ENCODE results near the gene PHOSPHO2.
"Not testable (repeated sequence)": the region's sequence is repeated elsewhere in the genome, so short reads cannot be mapped to it uniquely, and the experiment has no call there.

The PHOSPHO2 gene

DNA sequence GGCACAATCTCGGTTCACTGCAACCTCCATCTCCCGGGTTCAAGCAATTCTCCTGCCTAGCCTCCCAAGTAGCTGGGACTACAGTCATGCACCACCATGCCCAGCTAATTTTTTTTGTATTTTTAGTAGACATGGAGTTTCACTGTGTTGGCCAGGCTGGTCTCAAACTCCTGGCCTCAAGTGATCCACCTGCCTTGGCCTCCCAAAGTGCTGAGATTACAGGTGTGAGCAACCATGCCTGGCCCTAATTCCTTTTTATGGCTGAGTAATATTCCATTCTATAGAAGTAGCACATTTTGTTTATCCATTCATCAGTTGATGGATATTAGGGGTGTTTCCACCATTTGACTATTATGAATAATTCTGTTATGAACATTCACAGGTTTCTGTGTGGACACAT, 9.6 kb upstream of the PHOSPHO2 start:
- DNase-seq, result not testable (repeated sequence)

GRCh38 chr2:169686825-169687224, 7.4 kb upstream of the PHOSPHO2 start:
- not testable (repeated sequence) for DNase-seq

DNA sequence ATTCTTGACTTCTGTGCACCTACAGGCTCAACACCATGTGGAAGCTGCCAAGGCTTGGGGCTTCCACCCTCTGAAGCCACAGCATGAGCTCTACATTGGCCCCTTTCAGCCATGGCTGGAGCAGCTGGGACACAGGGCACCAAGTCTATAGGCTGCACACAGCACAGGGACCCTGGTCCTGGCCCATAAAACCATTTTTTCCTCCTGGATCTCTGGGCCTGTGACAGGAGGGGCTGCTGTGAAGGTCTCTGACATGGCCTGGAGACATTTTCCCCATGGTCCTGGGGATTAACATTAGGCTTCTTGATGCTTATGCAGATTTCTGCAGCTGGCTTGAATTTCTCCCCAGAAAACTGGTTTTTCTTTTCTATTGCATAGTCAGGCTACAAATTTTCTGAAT, 6.3 kb upstream of the PHOSPHO2 start:
- DNase-seq, result not testable (repeated sequence)

DNA sequence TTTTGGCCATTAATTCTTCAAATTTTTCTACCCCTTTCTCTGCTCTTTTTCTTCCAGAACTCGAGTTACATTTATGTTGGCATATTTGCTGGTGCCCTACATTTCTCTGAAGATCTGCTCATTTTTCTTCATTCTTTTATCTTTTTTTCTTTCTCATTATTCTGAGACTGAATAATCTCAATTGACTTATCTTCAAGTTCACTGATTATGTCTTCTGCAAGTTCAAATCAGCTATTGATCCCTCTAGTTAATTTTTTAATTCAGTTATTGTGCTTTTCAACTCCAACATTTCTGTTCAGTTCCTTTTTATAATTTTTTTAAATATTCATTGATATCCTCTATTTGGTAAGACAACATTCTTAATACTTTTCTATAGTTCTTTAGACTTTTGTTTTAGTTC, 3.3 kb upstream of the PHOSPHO2 start:
- DNase-seq, result no peak

- no peak for DNase-seq
Measured at GRCh38 chr2:169692718-169693117, 1.6 kb upstream of the PHOSPHO2 start.

DNA sequence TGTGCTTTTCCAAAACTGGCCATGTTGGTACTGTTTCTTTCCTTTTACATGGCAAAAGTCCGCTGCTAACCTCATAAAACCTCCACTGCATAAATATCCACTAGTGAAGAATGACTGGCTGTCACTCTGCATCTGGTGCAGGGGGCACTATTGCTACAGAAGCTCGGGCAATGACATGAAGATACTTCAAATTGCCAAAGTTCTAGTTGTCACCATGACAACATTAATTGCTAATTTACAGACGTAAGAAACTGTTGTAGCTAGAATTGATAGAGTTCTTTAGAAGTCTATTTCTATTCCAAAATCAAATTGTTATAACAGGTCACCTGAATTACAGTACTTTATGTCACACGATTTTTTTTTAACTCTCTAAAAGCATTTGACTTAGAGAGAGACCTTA, 909 bp upstream of the PHOSPHO2 start:
- DNase-seq, result peak; percentile 24

DNA sequence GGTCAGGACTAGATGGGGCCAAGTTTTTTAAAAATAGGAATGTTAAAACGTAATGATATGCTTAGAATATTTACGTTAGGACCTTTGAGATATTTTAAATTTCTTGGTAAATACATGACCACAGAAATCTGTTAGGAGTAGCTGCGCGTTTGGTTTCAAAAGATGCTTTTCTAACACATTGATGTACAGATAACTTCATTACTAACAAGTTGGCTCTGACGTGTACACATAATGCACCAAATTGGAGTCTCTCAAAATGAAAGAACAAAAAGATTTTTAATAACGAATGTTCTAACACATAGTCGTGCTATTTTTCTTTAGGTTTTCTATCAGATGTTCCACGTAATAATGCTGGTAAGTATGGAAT, 608 bp downstream of the PHOSPHO2 start:
- no peak for DNase-seq

GRCh38 chr2:169696381-169696780, 2.1 kb downstream of the PHOSPHO2 start:
- no peak for DNase-seq

DNA sequence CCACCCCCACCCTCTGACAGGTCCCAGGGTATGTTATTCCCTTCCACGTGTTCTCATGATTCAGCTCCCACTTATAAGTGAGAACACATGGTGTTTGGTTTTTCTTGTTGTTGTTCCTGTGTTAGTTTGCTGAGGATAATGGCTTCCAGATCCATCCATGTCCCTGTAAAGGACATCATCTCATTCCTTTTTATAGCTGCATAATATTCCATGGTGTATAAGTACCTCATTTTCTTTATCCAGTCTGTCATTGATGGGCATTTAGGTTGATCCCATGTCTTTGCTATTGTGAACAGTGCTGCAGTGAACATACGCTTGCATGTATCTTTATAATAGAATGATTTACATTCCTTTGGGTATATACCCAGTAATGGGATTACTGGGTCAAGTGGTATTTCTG, 4.9 kb downstream of the PHOSPHO2 start:
- DNase-seq, result not testable (repeated sequence)

- DNase-seq, result no peak
Measured at GRCh38 chr2:169702996-169703395, 8.7 kb downstream of the PHOSPHO2 start.

GRCh38 chr2:169704160-169704708, 10.0 kb downstream of the PHOSPHO2 start:
- no peak for DNase-seq

DNA sequence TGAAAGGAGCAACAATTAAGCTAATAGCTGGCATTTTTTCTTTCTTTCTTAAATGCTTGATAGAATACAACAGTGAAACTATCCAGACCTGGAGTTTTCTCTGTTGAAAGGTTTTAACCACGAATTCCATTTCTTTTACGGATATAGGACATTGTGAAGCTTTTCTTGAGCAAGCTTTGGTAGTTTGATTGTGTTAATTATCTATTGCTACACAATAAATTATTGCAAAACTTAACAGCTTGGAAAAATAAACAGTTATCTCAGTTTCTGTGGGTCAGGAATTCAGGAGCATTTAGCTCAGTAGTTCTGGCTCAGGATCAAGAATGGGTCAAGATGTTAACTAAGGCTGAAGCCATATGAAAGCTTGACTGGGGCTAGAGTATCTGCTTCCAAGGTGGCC, 11.7 kb downstream of the PHOSPHO2 start:
- no peak for DNase-seq

DNA sequence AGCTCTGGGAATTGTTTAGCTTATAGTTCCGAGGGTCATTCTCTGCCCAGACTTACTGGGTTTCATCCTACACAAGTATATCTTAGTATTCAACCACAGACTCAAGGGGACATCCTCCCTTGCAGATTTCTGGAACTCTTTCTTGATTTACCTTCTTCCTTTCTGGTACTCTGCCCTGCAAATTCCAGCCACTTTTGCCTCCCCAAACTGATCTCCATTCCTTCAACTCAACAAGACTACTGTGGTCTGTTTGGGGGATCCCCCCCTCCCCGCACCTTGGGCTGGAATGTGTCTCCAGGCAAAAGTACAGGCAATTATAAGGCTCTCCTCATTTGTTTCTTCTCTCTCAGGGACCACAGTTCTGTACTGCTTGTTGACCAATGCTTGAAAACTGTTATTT, 13.4 kb downstream of the PHOSPHO2 start:
- DNase-seq, result no peak

- DNase-seq, result no peak
Measured at GRCh38 chr2:169709331-169709730, 15.1 kb downstream of the PHOSPHO2 start.

DNA sequence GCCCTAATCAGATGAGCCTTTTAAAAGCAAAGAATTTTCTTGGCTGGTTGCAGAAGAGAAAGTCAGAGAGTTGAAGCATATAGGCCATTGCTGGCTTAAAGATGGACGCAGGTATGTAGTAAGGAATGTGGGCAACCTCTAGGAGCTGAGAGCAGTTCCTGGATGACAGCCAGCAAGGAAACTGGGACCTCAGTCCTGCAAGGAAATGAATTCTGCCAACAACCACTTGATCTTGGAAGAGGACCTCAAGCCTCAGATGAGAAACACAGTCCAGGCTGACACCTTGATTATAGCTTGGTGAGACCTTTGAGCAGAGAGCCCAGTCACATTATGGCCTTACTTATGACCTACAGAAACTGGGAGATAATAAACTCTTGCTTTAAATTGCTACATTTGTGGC, 15.7 kb downstream of the PHOSPHO2 start:
- no peak for DNase-seq

- DNase-seq, result no peak
Measured at GRCh38 chr2:169711751-169712509, 17.7 kb downstream of the PHOSPHO2 start.

- DNase-seq, result no peak
Measured at GRCh38 chr2:169712791-169713227, 18.5 kb downstream of the PHOSPHO2 start.

DNA sequence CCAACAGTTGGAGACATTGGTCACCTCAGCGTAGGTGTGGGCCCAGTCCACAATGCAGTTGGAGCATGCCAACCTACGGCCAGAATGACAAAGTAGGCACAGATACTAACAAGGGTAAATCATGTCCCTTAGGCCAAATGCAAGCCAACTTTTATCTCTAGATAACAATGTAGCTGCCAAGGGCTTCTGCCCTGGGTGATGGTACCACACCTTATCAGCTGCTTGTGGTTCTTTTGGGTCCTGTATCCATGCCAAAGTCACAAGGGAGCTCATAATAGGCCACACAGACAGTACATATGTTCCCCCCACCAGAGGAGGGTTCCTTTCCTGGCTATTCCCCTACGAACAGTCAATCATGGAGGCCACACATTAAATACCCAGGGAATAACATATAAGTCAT, 19.1 kb downstream of the PHOSPHO2 start:
- DNase-seq, result no peak

DNA sequence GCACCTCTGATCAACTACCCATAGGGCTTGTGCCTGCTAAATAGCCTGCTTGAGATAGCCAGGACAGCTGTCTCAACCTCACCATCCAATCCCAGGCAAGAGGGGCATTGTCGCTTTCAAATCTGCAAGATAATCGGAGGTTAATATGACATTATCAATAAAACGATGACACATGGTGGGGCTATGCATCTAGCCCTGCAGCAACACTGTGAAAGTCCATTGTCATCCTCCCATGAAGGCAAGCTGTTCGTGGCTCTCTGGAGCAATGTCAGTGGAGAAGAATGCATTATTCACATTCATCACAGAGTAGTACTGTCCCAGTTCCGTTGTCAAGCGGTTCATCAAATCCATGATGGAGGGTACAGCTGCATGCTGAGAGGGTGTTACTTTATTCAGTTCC, 20.4 kb downstream of the PHOSPHO2 start:
- no peak for DNase-seq

DNA sequence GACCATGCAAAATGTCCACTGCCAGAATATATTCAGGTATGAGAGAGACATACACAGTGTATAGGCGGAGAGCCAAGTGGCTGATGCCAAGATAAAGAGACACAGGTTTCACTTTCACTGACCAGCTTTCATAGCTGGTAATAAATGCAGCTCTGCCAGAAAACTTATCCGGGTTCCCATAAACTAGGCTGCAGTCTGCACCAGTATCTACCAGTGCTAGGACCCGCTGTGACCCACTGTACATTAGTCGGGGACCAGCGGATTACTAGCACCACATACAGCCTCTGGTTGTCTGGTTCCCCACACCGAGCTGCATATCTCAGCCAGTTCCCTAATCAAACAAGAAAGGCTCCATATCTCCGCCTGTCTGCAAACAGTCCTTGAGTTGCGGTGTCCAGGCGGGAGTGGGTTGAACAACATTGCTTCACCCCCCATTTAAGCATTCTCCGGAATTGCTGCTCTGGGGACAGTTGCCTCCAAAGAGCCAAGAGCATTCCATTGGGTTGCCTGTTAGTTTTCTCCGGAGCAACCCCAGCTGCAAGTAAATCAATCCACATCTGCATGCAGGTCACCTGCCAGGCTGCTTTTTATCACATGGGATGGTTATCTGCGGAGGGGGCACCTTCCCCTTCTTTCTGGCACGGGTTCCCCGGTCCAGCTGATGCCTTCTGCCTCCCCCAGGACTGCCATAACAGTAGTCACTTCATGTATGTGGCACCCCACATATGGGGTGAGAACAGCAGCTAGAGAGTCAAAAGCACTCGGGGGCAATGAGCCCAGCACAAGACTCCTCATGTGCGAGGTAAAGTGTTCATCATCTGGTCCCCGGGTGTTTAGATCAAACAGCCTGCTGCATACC, 21.3 kb downstream of the PHOSPHO2 start:
- no peak for DNase-seq

DNA sequence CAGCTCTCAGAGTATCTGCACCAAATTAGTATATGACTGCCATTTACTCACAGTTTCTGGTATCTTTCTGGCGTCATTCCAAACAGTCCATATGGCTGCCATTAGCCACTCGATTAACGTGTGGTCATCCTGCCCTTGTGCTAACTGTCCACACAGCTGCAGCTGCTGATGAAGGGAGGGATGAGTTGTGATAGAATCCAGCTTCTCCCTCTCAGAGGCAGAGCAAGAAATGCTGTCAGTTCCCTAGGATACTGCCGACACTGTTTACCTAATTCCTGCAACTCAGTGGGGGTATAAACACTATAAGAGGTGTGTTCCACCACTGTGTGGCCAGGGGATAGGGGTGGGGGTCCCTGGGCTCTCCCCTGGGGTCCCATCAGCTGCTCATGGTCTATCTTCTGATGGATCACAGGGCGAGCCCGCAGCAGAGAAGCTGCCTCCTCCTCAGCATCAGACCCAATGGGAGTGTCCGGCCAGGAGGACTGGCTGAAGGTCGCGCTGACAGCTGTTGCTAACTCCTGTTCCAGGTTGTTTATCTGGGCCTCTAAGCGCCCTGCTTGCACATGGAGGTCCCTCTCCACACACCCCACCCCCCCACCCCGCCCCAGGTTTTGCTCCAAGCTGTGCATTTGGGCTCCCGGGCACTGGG, 22.1 kb downstream of the PHOSPHO2 start:
- no peak for DNase-seq

DNA sequence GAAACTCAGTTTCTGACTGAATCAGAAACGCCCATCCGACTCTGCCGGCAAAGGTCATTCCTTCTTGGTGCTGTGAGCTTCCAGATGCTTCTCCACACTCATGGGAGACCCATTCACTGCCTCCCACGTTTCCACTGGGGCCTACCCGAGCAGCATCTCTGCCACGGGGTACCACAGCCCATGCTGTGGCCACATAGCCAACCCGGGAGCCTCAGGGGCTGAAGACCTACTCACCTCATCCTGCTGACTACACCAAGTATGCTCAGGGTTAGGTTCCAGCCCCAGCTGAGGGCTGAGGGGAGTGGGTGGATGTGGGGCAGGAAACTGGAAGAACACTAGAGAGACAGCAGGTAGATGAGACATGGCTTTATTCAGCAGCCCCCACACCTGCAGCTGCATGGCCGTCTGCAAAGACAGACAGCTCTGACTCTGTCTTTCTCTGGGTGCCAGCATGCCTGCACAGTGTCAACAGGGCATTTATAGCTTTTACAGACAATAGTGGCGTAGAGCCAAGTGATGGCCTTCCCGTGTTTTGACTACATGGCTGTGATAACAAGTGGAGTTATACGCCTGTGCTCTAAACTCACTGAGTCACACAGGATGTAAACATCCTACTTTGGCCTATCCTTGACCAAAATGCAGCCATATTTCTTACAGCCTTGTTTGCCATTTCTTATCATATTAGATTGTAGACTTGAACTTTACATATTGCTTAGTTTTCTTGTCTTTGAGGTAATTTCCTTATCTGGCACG, 22.8 kb downstream of the PHOSPHO2 start:
- DNase-seq, result no peak

DNA sequence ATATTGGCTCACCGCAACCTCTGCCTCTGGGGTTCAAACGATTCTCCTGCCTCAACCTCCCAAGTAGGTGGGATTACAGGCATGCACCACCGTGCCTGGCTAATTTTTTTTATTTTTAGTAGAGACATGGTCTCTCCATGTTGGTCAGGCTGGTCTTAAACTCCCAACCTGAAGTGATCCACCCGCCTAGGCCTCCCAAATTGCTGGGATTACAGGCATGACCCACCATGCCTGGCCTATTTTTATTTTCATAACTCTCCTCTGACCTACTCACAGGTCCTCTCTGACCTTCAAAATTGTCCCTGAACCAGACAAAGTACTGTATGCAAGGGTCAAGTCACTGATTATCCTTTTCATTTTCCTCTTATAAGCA, 23.4 kb downstream of the PHOSPHO2 start:
- no peak for DNase-seq

Data from GF-D8 (cell line).